MM.1S (cell line): ENCODE results near the gene ZBTB24.

ENCODE experiments used
- CTCF ChIP-seq: fragments of 300-600 bp; sonication (generic); IDR thresholded peaks from 2 replicates; pipeline ENCODE4 v1.5.1; 2016; ENCODE audit warnings: antibody characterized with exemption, low read length, mixed read lengths
- EZH2 ChIP-seq: fragments of 300-600 bp; sonication (generic); optimal IDR thresholded peaks from 2 replicates; pipeline ENCODE3; 2017; ENCODE audit warnings: low read depth, mild to moderate bottlenecking, antibody characterized with exemption, low read length, mixed read lengths
- EZH2phosphoT487 ChIP-seq: fragments of 300-600 bp; sonication (generic); IDR thresholded peaks from 2 replicates; pipeline ENCODE4 v1.6.1; 2018; ENCODE audit warnings: antibody characterized with exemption, low read length

- TF ChIP-seq CTCF, result no peak
- TF ChIP-seq EZH2phosphoT487, result no peak
- no peak for TF ChIP-seq EZH2
Observed at GRCh38 chr6:109420751-109421150, 62.3 kb downstream of the ZBTB24 start.
